Measurements from ENCODE around the gene HIPK3. TPM values are rescaled to one million over a fixed set of nuclear protein-coding genes. Genes with fewer than 3 reads are reported as not detected.

The HIPK3 gene
- total RNA-seq, 2 donors from 2014 or later: 34.0 to 40.8 TPM

GRCh38 chr11:33405834-33406602, 148.8 kb downstream of the HIPK3 start:
- no peak for ATAC-seq (replicated peaks in 1 of 2)
- DNase-seq: no peak
- Mint-ChIP-seq H3K9me3 (no peaks in the 10 kb centered on the region), H3K4me1 (ENCODE audit: low read depth) (no peaks in the 10 kb centered on the region), H3K27ac (no peak overlapping the region), H3K27me3 (ENCODE audit: low read depth) (peaks cover 29% of the 10 kb centered on the region), H3K36me3 (ENCODE audit: insufficient read depth in 2 of 2) (no peaks in the 10 kb centered on the region), H3K4me3 (no peak overlapping the region)

Other genes with a start within 250 kb of the HIPK3 start
- gene DEPDC7, start 241.5 kb upstream of the HIPK3 start, total RNA-seq: 1 to 10 TPM; 1.2 to 2.4 TPM
- gene TCP11L1, start 217.8 kb upstream of the HIPK3 start, total RNA-seq: 10 to 100 TPM; 12.0 to 15.7 TPM
- 10 to 100 TPM; 29.9 to 32.8 TPM for gene CSTF3, start 95.9 kb upstream of the HIPK3 start, total RNA-seq
- gene KIAA1549L, start 118.7 kb downstream of the HIPK3 start, total RNA-seq: not detected